HepG2 (cell line): Measurements from ENCODE around the gene SLC7A8. TPM values are rescaled to one million over a fixed set of nuclear protein-coding genes. Genes with fewer than 3 reads are reported as not detected.
A peak's percentile ranks its signal among the peaks of the same experiment; 100 is the strongest.

Experiments used
- ATAC-seq: fragments of 200-7000 bp; cut with Tn5 transposase; 3 replicates; pipeline ENCODE4 v1.9.1; 2020; ENCODE audit warnings: mild to moderate bottlenecking, moderate library complexity
- BruUV-seq: library from RNA; stranded (reverse); fragments of 400-500 nt; replicated peaks from 2 replicates; lab custom pipeline; 2021; lab: Mats Ljungman, UMichigan
- CTCF ChIA-PET: fragments of 300-600 bp; formaldehyde crosslinking; extraction: SDS; loops from one replicate; lab custom pipeline; 2021; ENCODE audit warnings: low total read pairs, inconsistent platforms, low intra/inter-chr PET ratio; lab: Yijun Ruan, JAX
- POLR2A ChIA-PET: fragments of 350-600 bp; sonication (Branson Sonifier 250); formaldehyde crosslinking; loops from one replicate; lab custom pipeline; 2020; ENCODE audit warnings: antibody characterized with exemption, inconsistent platforms; lab: Yijun Ruan, JAX
- DNase-seq: peaks from one replicate; pipeline ENCODE4 v3.0.0-alpha.2; 2015; ENCODE audit warnings: low spot score
- FAIRE-seq: peaks from 3 replicates; lab custom pipeline; 2011; peaks lifted over from hg19 to GRCh38; lab: Jason Lieb, UNC
- H2AFZ ChIP-seq: one replicate; pipeline ENCODE4 v1.6.1; 2011; ENCODE audit warnings: low read length, inconsistent platforms
- H3K27ac ChIP-seq: fragments of 300-600 bp; 3 replicates; pipeline ENCODE4 v1.8.0; 2011; ENCODE audit warnings: mixed run types, mild to moderate bottlenecking, mixed read lengths, low read length, inconsistent platforms; ENCODE audit not compliant: insufficient read depth; ENCODE audit errors: extremely low read length
- H3K27me3 ChIP-seq, 2 experiments: fragments of 200-600 bp in 1 of 2; 2 replicates in 1 of 2; 3 replicates in 1 of 2; pipeline versions ENCODE4 v1.6.0 to v1.8.0; 2011; ENCODE audit warnings: low read length in 2 of 2, mild to moderate bottlenecking in 2 of 2, moderate library complexity in 2 of 2, inconsistent platforms in 1 of 2; ENCODE audit not compliant: insufficient read depth in 2 of 2, control insufficient read depth in 1 of 2
- H3K36me3 ChIP-seq, 2 experiments: fragments of 200-600 bp in 1 of 2; replicated peaks in 1 of 2; 2 replicates in 1 of 2; 3 replicates in 1 of 2; pipeline versions ENCODE4 v1.5.1 to v1.8.0; 2011; ENCODE audit warnings: low read length in 2 of 2, inconsistent platforms in 1 of 2; ENCODE audit not compliant: insufficient read depth in 2 of 2, control insufficient read depth in 1 of 2
- H3K4me1 ChIP-seq: 2 replicates; pipeline ENCODE4 v1.5.1; 2012; ENCODE audit warnings: low read length, inconsistent platforms; ENCODE audit not compliant: insufficient read depth
- H3K4me2 ChIP-seq: 2 replicates; pipeline ENCODE4 v1.6.0; 2011; ENCODE audit warnings: low read depth, low read length, inconsistent platforms
- H3K4me3 ChIP-seq, 3 experiments: fragments of 200-600 bp in 1 of 3; sonication (generic), shearing (Covaris generic) in 1 of 3; replicated peaks in 1 of 3; 2 replicates each; pipeline ENCODE4 v1.5.1; 2011 to 2016; ENCODE audit warnings: low read length in 3 of 3, inconsistent platforms in 2 of 3, low read depth in 2 of 3, mild to moderate bottlenecking in 2 of 3, control low read depth in 1 of 3, mixed read lengths in 1 of 3; ENCODE audit not compliant: insufficient read depth in 1 of 3
- H3K79me2 ChIP-seq: one replicate; pipeline ENCODE4 v1.6.1; 2011; ENCODE audit warnings: low read length, inconsistent platforms; ENCODE audit not compliant: insufficient read depth
- H3K9ac ChIP-seq: 2 replicates; pipeline ENCODE4 v1.6.0; 2011; ENCODE audit warnings: mild to moderate bottlenecking, low read depth, low read length, inconsistent platforms; ENCODE audit not compliant: insufficient read depth
- H3K9me3 ChIP-seq: 2 replicates; pipeline ENCODE4 v1.5.1; 2012; ENCODE audit warnings: mild to moderate bottlenecking, low read length
- H4K20me1 ChIP-seq: 2 replicates; pipeline ENCODE4 v1.6.0; 2011; ENCODE audit warnings: inconsistent platforms, mild to moderate bottlenecking, low read length, moderate library complexity; ENCODE audit not compliant: insufficient read depth
- BCL3 ChIP-seq: sonication (generic); formaldehyde crosslinking; IDR thresholded peaks from 2 replicates; pipeline ENCODE4 v1.5.1; 2020; ENCODE audit warnings: mild to moderate bottlenecking, missing genetic modification reagents, moderate library complexity
- CHD2 ChIP-seq: IDR thresholded peaks from 2 replicates; pipeline ENCODE4 v1.6.1; 2011; ENCODE audit warnings: low read depth, low read length, improper control_type of control experiment
- CREBL2 ChIP-seq: sonication (generic); formaldehyde crosslinking; IDR thresholded peaks from 2 replicates; pipeline ENCODE4 v1.8.1; 2023; ENCODE audit warnings: missing genetic modification reagents, mild to moderate bottlenecking, borderline replicate concordance
- ELF1 ChIP-seq: sonication (generic); formaldehyde crosslinking; IDR thresholded peaks from 2 replicates; pipeline ENCODE4 v1.4.0; 2020; ENCODE audit warnings: missing genetic modification reagents
- FOSL2 ChIP-seq: sonication (generic); formaldehyde crosslinking; IDR thresholded peaks from 2 replicates; pipeline ENCODE4 v1.4.0; 2020; ENCODE audit warnings: missing genetic modification reagents
- HOXA7 ChIP-seq: sonication (generic); formaldehyde crosslinking; IDR thresholded peaks from 2 replicates; pipeline ENCODE4 v1.8.1; 2022; ENCODE audit warnings: mild to moderate bottlenecking, missing genetic modification reagents, moderate library complexity
- XRCC5 ChIP-seq: fragments of 200-400 bp; formaldehyde crosslinking; optimal IDR thresholded peaks from 2 replicates; pipeline ENCODE3; 2017; ENCODE audit warnings: mild to moderate bottlenecking, low read length
- ZBTB7A ChIP-seq: sonication (generic); formaldehyde crosslinking; IDR thresholded peaks from 2 replicates; pipeline ENCODE4 v1.8.0; 2022; ENCODE audit warnings: mild to moderate bottlenecking, missing genetic modification reagents
- ZMYM3 ChIP-seq: sonication (generic); formaldehyde crosslinking; IDR thresholded peaks from 2 replicates; pipeline ENCODE4 v1.5.1; 2020; ENCODE audit warnings: mild to moderate bottlenecking, missing genetic modification reagents
- ZNF12 ChIP-seq: sonication (generic); formaldehyde crosslinking; IDR thresholded peaks from 2 replicates; pipeline ENCODE4 v1.5.0; 2020; ENCODE audit warnings: missing genetic modification reagents
- ZNF570 ChIP-seq: sonication (generic); formaldehyde crosslinking; IDR thresholded peaks from 2 replicates; pipeline ENCODE4 v1.4.0; 2020; ENCODE audit warnings: mild to moderate bottlenecking, missing genetic modification reagents, borderline replicate concordance
- WGBS: methylation state at CpG from one replicate; pipeline ENCODE4 v1.1.6; 2017; ENCODE audit warnings: low lambda C conversion rate; 5-methylcytosine and 5-hydroxymethylcytosine counted together
- in situ Hi-C: cut with HindIII; loops from 2 replicates; pipeline ENCODE4 v1.10.0; 2017; ENCODE audit warnings: low pct_unique_long_range_greater_than_20kb; ENCODE audit not compliant: extremely low pct_ligation_motif_present
- intact Hi-C: fragments of 100-400 bp; cut with micrococcal nuclease; formaldehyde crosslinking; loops from one replicate; pipeline ENCODE4 v1.10.0; 2022; ENCODE audit not compliant: unreplicated experiment
- polyA plus RNA-seq, 8 experiments: library from polyadenylated mRNA; depleted of rRNA in 3 of 8; stranded (reverse) in 7 of 8; unstranded in 1 of 8; fragments of >200 nt; fragmentation: Illumina TruSeq in 4 of 8; extraction: Trizol in 4 of 8; gene quantifications; 2 replicates each; pipeline versions ENCODE4 v1.2.1 to v1.2.3, GENCODE V29; 2011 to 2016; ENCODE audit warnings: low read depth in 4 of 8, missing spikeins in 1 of 8, mixed read lengths in 1 of 8; ENCODE audit not compliant: insufficient read depth in 1 of 8
- total RNA-seq, 5 experiments: library from RNA; depleted of rRNA; stranded (reverse); fragments of >200 nt; fragmentation: Illumina TruSeq; extraction: Trizol; gene quantifications; 2 replicates each; pipeline ENCODE4 v1.2.3, GENCODE V29; 2016; ENCODE audit warnings: low read depth in 1 of 5
- TF ChIP-seq, protein P1 (sequence below): sonication (generic); formaldehyde crosslinking; IDR thresholded peaks from 2 replicates; pipeline ENCODE4 v1.5.1; 2020; ENCODE audit warnings: mild to moderate bottlenecking, missing genetic modification reagents, moderate library complexity
- TF ChIP-seq, protein P2 (sequence below): sonication (generic); formaldehyde crosslinking; IDR thresholded peaks from 2 replicates; pipeline ENCODE4 v1.4.0; 2020; ENCODE audit warnings: missing genetic modification reagents
- TF ChIP-seq, protein P3 (sequence below): sonication (generic); formaldehyde crosslinking; IDR thresholded peaks from 2 replicates; pipeline ENCODE4 v1.8.0; 2022; ENCODE audit warnings: mild to moderate bottlenecking, missing genetic modification reagents, moderate library complexity

The SLC7A8 gene
- total and polyA plus RNA-seq, 2 of the 13 experiments (the other 11 are each of a cell fraction or from before 2014, with no cell fraction given) = 0.25 TPM; not detected in 1

- TF ChIP-seq, protein P1, sequence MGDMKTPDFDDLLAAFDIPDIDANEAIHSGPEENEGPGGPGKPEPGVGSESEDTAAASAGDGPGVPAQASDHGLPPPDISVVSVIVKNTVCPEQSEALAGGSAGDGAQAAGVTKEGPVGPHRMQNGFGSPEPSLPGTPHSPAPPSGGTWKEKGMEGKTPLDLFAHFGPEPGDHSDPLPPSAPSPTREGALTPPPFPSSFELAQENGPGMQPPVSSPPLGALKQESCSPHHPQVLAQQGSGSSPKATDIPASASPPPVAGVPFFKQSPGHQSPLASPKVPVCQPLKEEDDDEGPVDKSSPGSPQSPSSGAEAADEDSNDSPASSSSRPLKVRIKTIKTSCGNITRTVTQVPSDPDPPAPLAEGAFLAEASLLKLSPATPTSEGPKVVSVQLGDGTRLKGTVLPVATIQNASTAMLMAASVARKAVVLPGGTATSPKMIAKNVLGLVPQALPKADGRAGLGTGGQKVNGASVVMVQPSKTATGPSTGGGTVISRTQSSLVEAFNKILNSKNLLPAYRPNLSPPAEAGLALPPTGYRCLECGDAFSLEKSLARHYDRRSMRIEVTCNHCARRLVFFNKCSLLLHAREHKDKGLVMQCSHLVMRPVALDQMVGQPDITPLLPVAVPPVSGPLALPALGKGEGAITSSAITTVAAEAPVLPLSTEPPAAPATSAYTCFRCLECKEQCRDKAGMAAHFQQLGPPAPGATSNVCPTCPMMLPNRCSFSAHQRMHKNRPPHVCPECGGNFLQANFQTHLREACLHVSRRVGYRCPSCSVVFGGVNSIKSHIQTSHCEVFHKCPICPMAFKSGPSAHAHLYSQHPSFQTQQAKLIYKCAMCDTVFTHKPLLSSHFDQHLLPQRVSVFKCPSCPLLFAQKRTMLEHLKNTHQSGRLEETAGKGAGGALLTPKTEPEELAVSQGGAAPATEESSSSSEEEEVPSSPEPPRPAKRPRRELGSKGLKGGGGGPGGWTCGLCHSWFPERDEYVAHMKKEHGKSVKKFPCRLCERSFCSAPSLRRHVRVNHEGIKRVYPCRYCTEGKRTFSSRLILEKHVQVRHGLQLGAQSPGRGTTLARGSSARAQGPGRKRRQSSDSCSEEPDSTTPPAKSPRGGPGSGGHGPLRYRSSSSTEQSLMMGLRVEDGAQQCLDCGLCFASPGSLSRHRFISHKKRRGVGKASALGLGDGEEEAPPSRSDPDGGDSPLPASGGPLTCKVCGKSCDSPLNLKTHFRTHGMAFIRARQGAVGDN (CRISPR knock-in tag) = peak; percentile 30; the same call in 1 of the 2 replicates
- TF ChIP-seq HOXA7 (CRISPR knock-in tag) (no peak), XRCC5 (peak; percentile 64), ZNF12 (CRISPR knock-in tag) (peak; percentile 74), ZMYM3 (CRISPR knock-in tag) (no peak), FOSL2 (peak; percentile 62)
These were observed 68.3 kb downstream of the SLC7A8 start (continued) for GRCh38 chr14:23115039-23115731.

- peak; percentile 7 for ATAC-seq
- CTCF ChIA-PET = interaction anchor here (1.1 kb wide), 1 partner anchor 46 kb away, joined by 4 read pairs; no protein-coding TSS in a partner anchor
- TF ChIP-seq, protein P2, sequence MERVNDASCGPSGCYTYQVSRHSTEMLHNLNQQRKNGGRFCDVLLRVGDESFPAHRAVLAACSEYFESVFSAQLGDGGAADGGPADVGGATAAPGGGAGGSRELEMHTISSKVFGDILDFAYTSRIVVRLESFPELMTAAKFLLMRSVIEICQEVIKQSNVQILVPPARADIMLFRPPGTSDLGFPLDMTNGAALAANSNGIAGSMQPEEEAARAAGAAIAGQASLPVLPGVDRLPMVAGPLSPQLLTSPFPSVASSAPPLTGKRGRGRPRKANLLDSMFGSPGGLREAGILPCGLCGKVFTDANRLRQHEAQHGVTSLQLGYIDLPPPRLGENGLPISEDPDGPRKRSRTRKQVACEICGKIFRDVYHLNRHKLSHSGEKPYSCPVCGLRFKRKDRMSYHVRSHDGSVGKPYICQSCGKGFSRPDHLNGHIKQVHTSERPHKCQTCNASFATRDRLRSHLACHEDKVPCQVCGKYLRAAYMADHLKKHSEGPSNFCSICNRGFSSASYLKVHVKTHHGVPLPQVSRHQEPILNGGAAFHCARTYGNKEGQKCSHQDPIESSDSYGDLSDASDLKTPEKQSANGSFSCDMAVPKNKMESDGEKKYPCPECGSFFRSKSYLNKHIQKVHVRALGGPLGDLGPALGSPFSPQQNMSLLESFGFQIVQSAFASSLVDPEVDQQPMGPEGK (CRISPR knock-in tag) = 0 out of 2 replicates have a peak, but pooled peaks have one; percentile 17
- TF ChIP-seq BCL3 (CRISPR knock-in tag) (no peak), ZNF570 (CRISPR knock-in tag) (no peak), ZBTB7A (peak; percentile 30; the same call in 1 of the 2 replicates), XRCC5 (peak; percentile 82), ELF1 (CRISPR knock-in tag) (no peak), CHD2 (no peak), CREBL2 (CRISPR knock-in tag) (no peak)
- TF ChIP-seq, protein P3, sequence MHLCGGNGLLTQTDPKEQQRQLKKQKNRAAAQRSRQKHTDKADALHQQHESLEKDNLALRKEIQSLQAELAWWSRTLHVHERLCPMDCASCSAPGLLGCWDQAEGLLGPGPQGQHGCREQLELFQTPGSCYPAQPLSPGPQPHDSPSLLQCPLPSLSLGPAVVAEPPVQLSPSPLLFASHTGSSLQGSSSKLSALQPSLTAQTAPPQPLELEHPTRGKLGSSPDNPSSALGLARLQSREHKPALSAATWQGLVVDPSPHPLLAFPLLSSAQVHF (CRISPR knock-in tag) = 0 out of 2 replicates have a peak, but pooled peaks have one; percentile 29
These were observed 68.8 kb downstream of the SLC7A8 start for GRCh38 chr14:23114669-23115038.

More at GRCh38 chr14:23114669-23115038, 68.8 kb downstream of the SLC7A8 start:
- no peaks in the 10 kb centered on the region for H3K36me3 ChIP-seq
- no peaks in the 10 kb centered on the region for H3K79me2 ChIP-seq
- H3K27me3 ChIP-seq = peaks cover 52 to 97% of the 10 kb centered on the region in 2 experiments
- intact Hi-C loops (no loop called here), in situ Hi-C loops (no loop called here)
- no peak overlapping the region for H3K27ac ChIP-seq
- DNase-seq (no peak), FAIRE-seq (no peak)
- no peak overlapping the region for H3K4me3 ChIP-seq
- H3K9me3 ChIP-seq = no peaks in the 10 kb centered on the region
- no TSS peak for BruUV-seq
- H4K20me1 ChIP-seq = no peaks in the 10 kb centered on the region
- no peak overlapping the region for H3K4me2 ChIP-seq
- WGBS = 3% methylated on average over 4 of the region's 4 CpGs
- H2AFZ ChIP-seq = no peak overlapping the region
- peaks cover 43% of the 10 kb centered on the region for H3K4me1 ChIP-seq
- POLR2A ChIA-PET = interaction anchor here (1.3 to 6.6 kb wide), 2 partner anchors 17 to 20 kb away, joined by 3 to 66 read pairs; partner anchors contain the start of genes ACIN1 and C14orf119
- H3K9ac ChIP-seq = no peak overlapping the region
